HG03354 (cell line): ENCODE results near the gene CLECL1.
"Not testable (repeated sequence)": the region's sequence is repeated elsewhere in the genome, so short reads cannot be mapped to it uniquely, and the experiment has no call there.

Source experiments
- ATAC-seq: cut with Tn5 transposase; IDR thresholded peaks from one replicate; pipeline ENCODE4 v1.9.1; 2021; ENCODE audit warnings: mild to moderate bottlenecking; ENCODE audit not compliant: unreplicated experiment, poor library complexity, severe bottlenecking

The CLECL1 gene

GRCh38 chr12:9725213-9725870, 7.6 kb downstream of the CLECL1 start:
- ATAC-seq = no peak

- no peak for ATAC-seq
These were observed 8.9 kb downstream of the CLECL1 start for GRCh38 chr12:9724023-9724422.

- peak; percentile 63 for ATAC-seq
These were observed 11.4 kb downstream of the CLECL1 start for GRCh38 chr12:9721394-9722092.

GRCh38 chr12:9719790-9720189, 13.1 kb downstream of the CLECL1 start:
- no peak for ATAC-seq

- no peak for ATAC-seq
These were observed 13.9 kb downstream of the CLECL1 start for GRCh38 chr12:9718968-9719367.

- ATAC-seq = no peak
These were observed 15.6 kb downstream of the CLECL1 start for GRCh38 chr12:9717070-9717925.

- ATAC-seq = peak; percentile 83
These were observed 19.8 kb downstream of the CLECL1 start for GRCh38 chr12:9713032-9713558.

- ATAC-seq = no peak
These were observed 21.2 kb downstream of the CLECL1 start for GRCh38 chr12:9711664-9712063.

GRCh38 chr12:9710584-9711375, 22.1 kb downstream of the CLECL1 start:
- ATAC-seq = no peak

GRCh38 chr12:9708853-9709252, 24.0 kb downstream of the CLECL1 start:
- ATAC-seq = no peak

- ATAC-seq = no peak
These were observed 24.8 kb downstream of the CLECL1 start for GRCh38 chr12:9707864-9708808.

- ATAC-seq = no peak
These were observed 25.5 kb downstream of the CLECL1 start for GRCh38 chr12:9707356-9707755.

GRCh38 chr12:9706086-9706685, 26.7 kb downstream of the CLECL1 start:
- ATAC-seq = no peak

GRCh38 chr12:9704561-9704960, 28.3 kb downstream of the CLECL1 start:
- ATAC-seq = not testable (repeated sequence)

- peak; percentile 22 for ATAC-seq
These were observed 30.6 kb downstream of the CLECL1 start for GRCh38 chr12:9702255-9702654.

- peak; percentile 45 for ATAC-seq
These were observed 31.3 kb downstream of the CLECL1 start for GRCh38 chr12:9701380-9702154.

- no peak for ATAC-seq
These were observed 32.3 kb downstream of the CLECL1 start for GRCh38 chr12:9700606-9700956.
